Smooth muscle cell (in vitro differentiated cells): ENCODE results near the gene GRAP. TPM values are rescaled to one million over a fixed set of nuclear protein-coding genes. Genes with fewer than 3 reads are reported as not detected.

Experiments
- DNase-seq: peaks from one replicate; lab custom pipeline; 2025; ENCODE audit not compliant: unreplicated experiment; lab: John Stamatoyannopoulos, UW
- H2AFZ ChIP-seq: fragments of 200-600 bp; sonication (generic); 2 replicates; pipeline ENCODE4 v1.6.0; 2016; ENCODE audit warnings: antibody characterized with exemption, low read depth, mild to moderate bottlenecking
- H3F3A ChIP-seq: fragments of 200-600 bp; sonication (generic); 2 replicates; pipeline ENCODE4 v1.6.0; 2017; ENCODE audit warnings: antibody characterized with exemption, low read depth
- H3K27ac ChIP-seq: fragments of 200-600 bp; sonication (generic); 2 replicates; pipeline ENCODE4 v1.5.1; 2016; ENCODE audit warnings: low read depth, mild to moderate bottlenecking
- H3K27me3 ChIP-seq: fragments of 200-600 bp; sonication (generic); 2 replicates; pipeline ENCODE4 v1.6.1; 2016; ENCODE audit warnings: low read depth, mild to moderate bottlenecking
- H3K36me3 ChIP-seq: fragments of 200-600 bp; sonication (generic); 2 replicates; pipeline ENCODE4 v1.5.1; 2016; ENCODE audit warnings: low read depth
- H3K4me1 ChIP-seq: fragments of 200-600 bp; sonication (generic); 2 replicates; pipeline ENCODE4 v1.5.1; 2016; ENCODE audit warnings: low read depth
- H3K4me2 ChIP-seq: fragments of 200-600 bp; sonication (generic); 2 replicates; pipeline ENCODE4 v1.6.0; 2016; ENCODE audit warnings: mild to moderate bottlenecking
- H3K4me3 ChIP-seq: fragments of 200-600 bp; sonication (generic); 2 replicates; pipeline ENCODE4 v1.5.1; 2016; ENCODE audit warnings: mild to moderate bottlenecking
- H3K79me2 ChIP-seq: fragments of 200-600 bp; sonication (generic); 2 replicates; pipeline ENCODE4 v1.6.0; 2016; ENCODE audit warnings: low read depth, mild to moderate bottlenecking
- H3K9ac ChIP-seq: fragments of 200-600 bp; sonication (generic); 2 replicates; pipeline ENCODE4 v1.6.0; 2016; ENCODE audit warnings: low read depth
- H3K9me3 ChIP-seq: fragments of 200-600 bp; sonication (generic); replicated peaks from 2 replicates; pipeline ENCODE4 v1.5.1; 2016; ENCODE audit warnings: low read depth
- H4K20me1 ChIP-seq: fragments of 200-600 bp; sonication (generic); 2 replicates; pipeline ENCODE4 v1.6.0; 2016; ENCODE audit warnings: low read depth
- CTCF ChIP-seq: fragments of 200-600 bp; sonication (generic); IDR thresholded peaks from 2 replicates; pipeline ENCODE4 v1.5.1; 2017; ENCODE audit warnings: borderline replicate concordance, mild to moderate bottlenecking, antibody characterized with exemption; ENCODE audit not compliant: insufficient read depth, poor library complexity, severe bottlenecking
- WGBS: methylation state at CpG from one replicate; pipeline ENCODE4 v1.1.7; 2016; ENCODE audit warnings: low lambda C conversion rate; 5-methylcytosine and 5-hydroxymethylcytosine counted together
- polyA plus RNA-seq: library from polyadenylated mRNA; unstranded; fragments of >200 nt; fragmentation: Nextera tagmentation; extraction: Ambion mirVana; gene quantifications from 2 replicates; pipeline ENCODE4 v1.2.1, GENCODE V29; 2016
- total RNA-seq: library from RNA; depleted of rRNA; stranded (reverse); fragments of >200 nt; gene quantifications from 2 replicates; pipeline ENCODE4 v1.2.3, GENCODE V29; 2014

The GRAP gene
- total and polyA plus RNA-seq, 2 experiments from 2014 or later = 0.30 TPM; not detected in 1

DNA sequence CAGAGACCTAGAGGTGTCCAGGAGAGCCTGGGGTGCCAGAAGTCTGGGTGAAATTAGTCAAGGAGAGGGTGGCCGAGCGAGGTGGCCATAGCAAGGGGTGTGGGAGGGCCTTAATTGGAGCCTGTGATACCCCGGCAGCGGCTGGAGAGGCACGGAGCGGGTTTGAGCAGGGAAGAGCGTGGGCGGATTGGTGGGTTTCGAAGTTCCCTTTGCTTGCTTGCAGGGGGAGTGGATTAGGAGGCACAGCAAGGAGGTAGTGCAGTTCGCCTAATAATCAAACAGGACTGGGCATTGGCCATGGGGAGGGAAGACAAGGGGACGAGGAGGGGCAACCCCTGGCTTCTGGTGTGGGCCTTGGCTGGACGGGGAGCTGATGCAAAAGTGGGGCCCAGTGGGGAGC is 36.8 kb downstream of the GRAP start:
- no peak overlapping the region for H3K9ac ChIP-seq
- H2AFZ ChIP-seq = no peak overlapping the region
- H3F3A ChIP-seq = peaks cover 4% of the 10 kb centered on the region
- no peak for DNase-seq
- no peak overlapping the region for H3K4me2 ChIP-seq
- no peak overlapping the region for H3K4me3 ChIP-seq
- H3K27ac ChIP-seq = no peak overlapping the region
- H3K27me3 ChIP-seq = no peaks in the 10 kb centered on the region
- WGBS = 80% methylated on average over 10 of the region's 12 CpGs
- no peaks in the 10 kb centered on the region for H3K4me1 ChIP-seq
- TF ChIP-seq CTCF = no peak
- H3K36me3 ChIP-seq = no peaks in the 10 kb centered on the region
- no peaks in the 10 kb centered on the region for H4K20me1 ChIP-seq
- no peaks in the 10 kb centered on the region for H3K79me2 ChIP-seq
- no peaks in the 10 kb centered on the region for H3K9me3 ChIP-seq

- no peak overlapping the region for H3K4me2 ChIP-seq
- no peak overlapping the region for H2AFZ ChIP-seq
- H3F3A ChIP-seq = peaks cover 4% of the 10 kb centered on the region
- no peak overlapping the region for H3K27ac ChIP-seq
- no peak overlapping the region for H3K9ac ChIP-seq
- peaks cover 22% of the 10 kb centered on the region for H4K20me1 ChIP-seq
- H3K79me2 ChIP-seq = peaks cover 2% of the 10 kb centered on the region
- no peaks in the 10 kb centered on the region for H3K27me3 ChIP-seq
- H3K36me3 ChIP-seq = no peaks in the 10 kb centered on the region
- TF ChIP-seq CTCF = no peak
- no peak for DNase-seq
- H3K4me1 ChIP-seq = peaks cover 13% of the 10 kb centered on the region
- no peak overlapping the region for H3K4me3 ChIP-seq
- no peaks in the 10 kb centered on the region for H3K9me3 ChIP-seq
These were observed 40.1 kb downstream of the GRAP start for GRCh38 chr17:19006698-19007097.

DNA sequence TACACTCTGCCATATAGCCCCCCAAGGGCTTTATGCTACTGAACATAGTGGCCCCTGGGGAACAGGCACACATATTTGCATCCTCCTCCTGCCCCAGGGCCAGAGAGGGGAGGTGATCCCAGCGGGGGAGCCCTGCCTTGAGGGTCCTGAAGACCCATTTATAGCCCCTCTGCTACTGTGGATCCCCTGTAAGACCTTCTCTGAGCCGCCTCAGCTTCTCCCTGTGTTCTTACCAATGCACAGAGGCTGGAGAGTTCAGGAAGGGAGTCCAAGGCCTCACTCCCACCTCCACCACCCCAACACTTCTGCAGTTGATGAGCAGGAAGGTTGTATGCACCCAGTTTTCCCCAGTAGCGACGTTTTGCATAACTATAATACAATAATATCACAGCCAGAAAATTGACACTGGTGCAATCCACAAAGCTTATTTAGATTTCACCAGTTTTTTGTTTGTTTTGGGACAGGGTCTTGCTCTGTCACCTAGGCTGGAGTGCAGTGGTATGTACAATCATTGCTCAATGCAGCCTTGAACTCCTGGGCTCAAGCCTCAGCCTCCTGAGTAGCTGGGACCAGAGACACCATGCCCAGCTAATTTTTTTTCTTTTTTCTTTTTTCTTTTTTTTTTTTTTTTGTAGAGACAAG is 40.8 kb downstream of the GRAP start:
- Histone ChIP-seq H3K27ac (no peak overlapping the region), H3K4me3 (no peak overlapping the region), H3K36me3 (no peaks in the 10 kb centered on the region), H3F3A (peaks cover 4% of the 10 kb centered on the region), H3K79me2 (peaks cover 6% of the 10 kb centered on the region), H3K4me2 (no peak overlapping the region), H2AFZ (no peak overlapping the region), H3K9ac (no peak overlapping the region), H3K4me1 (peaks cover 13% of the 10 kb centered on the region), H3K9me3 (no peaks in the 10 kb centered on the region), H4K20me1 (peaks cover 30% of the 10 kb centered on the region), H3K27me3 (no peaks in the 10 kb centered on the region)
- DNase-seq = no peak
- TF ChIP-seq CTCF = no peak
- 96% methylated on average over 4 of the region's 4 CpGs for WGBS

DNA sequence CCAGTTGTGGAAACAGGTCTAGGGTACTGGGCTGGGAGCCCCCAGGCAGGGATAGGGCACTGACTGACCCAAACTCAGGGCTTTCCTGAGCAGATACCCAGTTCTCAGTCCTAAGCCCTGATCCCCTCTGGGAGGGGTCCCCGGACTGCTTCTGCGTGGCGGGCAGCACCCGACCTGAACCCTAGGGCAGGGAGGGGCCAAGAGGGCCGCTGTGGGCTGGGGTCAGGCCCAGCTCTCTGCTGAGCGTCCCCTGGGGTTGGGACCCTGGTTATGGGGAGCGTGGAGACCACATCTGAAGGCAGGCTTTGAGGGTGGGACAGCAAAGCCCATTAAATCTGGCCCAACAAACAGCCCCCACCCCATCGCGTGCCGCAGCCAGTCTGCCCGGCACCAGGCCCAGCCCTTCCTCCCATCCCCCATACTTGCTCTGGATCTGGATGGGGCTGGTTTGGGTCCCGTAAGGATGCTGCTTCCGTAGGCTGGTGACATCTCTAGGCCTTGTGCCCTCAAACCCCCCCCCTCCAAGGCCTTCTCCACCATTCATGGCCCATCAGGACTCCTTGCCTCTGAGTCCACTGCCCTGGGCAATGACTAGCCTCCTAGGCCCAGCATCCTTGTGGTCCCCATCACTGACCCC is 41.5 kb downstream of the GRAP start:
- H3K27me3 ChIP-seq = no peaks in the 10 kb centered on the region
- H3K9ac ChIP-seq = peak overlapping the region; percentile 72
- peak overlapping the region; percentile 99 for H3K4me2 ChIP-seq
- peak overlapping the region; percentile 45 for H2AFZ ChIP-seq
- peaks cover 13% of the 10 kb centered on the region for H3K4me1 ChIP-seq
- H3K27ac ChIP-seq = peak overlapping the region; percentile 74
- H3F3A ChIP-seq = peaks cover 4% of the 10 kb centered on the region
- H3K4me3 ChIP-seq = peak overlapping the region; percentile 76
- WGBS = 86% methylated on average over 12 of the region's 13 CpGs
- DNase-seq = no peak
- TF ChIP-seq CTCF = no peak
- no peaks in the 10 kb centered on the region for H3K36me3 ChIP-seq
- no peaks in the 10 kb centered on the region for H3K9me3 ChIP-seq
- H4K20me1 ChIP-seq = peaks cover 35% of the 10 kb centered on the region
- peaks cover 6% of the 10 kb centered on the region for H3K79me2 ChIP-seq
